GM12875 (cell line): ENCODE data around the gene SLC27A1.
A peak's percentile ranks its signal among the peaks of the same experiment; 100 is the strongest.

ENCODE experiments used
- H3K4me3 ChIP-seq: one replicate; pipeline ENCODE4 v1.5.1; 2011; ENCODE audit warnings: low read depth, low read length, control low read depth
- TF ChIP-seq, protein P1 (sequence below): IDR thresholded peaks from 2 replicates; pipeline ENCODE4 v1.5.1; 2011; ENCODE audit warnings: low read depth, mild to moderate bottlenecking, control low read depth, inconsistent platforms, low read length, moderate library complexity, borderline replicate concordance; ENCODE audit not compliant: insufficient read depth

Gene SLC27A1

DNA sequence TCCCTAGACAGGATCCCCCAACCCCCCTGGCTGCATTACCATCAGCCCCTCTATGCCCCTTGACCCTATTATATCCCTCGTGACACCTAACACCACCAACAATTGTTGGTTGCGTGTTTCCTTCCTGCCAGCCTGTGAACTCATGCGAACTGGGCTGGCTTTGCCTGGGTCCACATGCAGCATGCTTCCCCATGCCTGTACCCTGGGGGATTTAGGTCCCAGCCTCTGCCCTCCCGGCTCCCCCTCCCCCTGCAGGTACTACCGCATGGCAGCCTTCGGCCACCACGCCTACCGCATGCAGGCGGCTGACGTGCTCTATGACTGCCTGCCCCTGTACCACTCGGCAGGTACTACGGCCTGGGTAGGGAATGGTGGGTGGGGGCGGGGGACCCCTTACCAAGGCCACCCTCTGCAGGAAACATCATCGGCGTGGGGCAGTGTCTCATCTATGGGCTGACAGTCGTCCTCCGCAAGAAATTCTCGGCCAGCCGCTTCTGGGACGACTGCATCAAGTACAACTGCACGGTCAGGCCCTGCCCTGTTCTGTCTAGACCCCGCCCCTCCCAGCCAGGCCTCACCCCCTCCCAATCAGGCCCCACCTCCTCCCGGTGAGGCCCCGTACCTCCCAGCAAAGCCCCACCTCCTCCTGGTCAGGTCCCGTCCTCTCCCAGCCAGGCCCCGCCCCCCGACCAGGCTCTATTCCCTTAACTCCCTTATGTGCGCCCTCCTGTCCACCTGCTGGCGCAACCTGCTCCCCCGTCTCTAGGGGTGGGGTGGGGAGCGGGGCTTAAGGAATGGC lies 18.5 kb downstream of the SLC27A1 start:
- H3K4me3 ChIP-seq = no peak overlapping the region
- TF ChIP-seq, protein P1, sequence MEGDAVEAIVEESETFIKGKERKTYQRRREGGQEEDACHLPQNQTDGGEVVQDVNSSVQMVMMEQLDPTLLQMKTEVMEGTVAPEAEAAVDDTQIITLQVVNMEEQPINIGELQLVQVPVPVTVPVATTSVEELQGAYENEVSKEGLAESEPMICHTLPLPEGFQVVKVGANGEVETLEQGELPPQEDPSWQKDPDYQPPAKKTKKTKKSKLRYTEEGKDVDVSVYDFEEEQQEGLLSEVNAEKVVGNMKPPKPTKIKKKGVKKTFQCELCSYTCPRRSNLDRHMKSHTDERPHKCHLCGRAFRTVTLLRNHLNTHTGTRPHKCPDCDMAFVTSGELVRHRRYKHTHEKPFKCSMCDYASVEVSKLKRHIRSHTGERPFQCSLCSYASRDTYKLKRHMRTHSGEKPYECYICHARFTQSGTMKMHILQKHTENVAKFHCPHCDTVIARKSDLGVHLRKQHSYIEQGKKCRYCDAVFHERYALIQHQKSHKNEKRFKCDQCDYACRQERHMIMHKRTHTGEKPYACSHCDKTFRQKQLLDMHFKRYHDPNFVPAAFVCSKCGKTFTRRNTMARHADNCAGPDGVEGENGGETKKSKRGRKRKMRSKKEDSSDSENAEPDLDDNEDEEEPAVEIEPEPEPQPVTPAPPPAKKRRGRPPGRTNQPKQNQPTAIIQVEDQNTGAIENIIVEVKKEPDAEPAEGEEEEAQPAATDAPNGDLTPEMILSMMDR = no peak

DNA sequence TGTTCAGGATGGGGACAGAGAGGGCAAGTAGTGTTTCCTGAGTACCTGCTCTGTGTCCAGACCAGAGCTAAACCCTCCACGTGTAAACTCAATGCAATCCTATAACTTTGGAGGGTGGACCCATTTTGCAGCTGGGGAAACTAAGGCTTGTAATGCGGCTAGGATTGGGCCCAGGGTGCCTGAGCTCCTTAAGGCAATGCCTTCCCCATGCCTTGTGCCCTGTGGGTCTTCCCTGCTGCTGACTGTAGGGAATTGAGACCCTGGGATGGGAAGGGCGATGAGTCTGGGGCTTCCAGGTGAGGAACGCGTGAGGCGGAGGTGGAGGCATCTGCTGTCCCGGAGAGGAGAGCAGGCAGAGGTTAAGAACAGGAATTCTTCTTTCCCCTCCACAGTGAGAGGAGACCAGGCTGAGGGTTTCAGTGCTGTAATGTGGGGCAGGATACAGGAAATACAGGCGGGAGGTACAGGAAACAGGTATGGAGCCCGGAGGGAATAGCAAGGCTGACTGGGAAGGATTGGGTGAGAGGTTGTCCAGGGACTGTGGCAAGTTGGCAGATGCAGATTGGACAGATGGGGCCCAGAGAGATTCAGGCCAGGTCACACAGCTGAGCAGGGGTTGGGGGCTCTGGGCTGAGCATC lies 19.2 kb downstream of the SLC27A1 start:
- TF ChIP-seq, protein P1 = no peak
- no peak overlapping the region for H3K4me3 ChIP-seq

DNA sequence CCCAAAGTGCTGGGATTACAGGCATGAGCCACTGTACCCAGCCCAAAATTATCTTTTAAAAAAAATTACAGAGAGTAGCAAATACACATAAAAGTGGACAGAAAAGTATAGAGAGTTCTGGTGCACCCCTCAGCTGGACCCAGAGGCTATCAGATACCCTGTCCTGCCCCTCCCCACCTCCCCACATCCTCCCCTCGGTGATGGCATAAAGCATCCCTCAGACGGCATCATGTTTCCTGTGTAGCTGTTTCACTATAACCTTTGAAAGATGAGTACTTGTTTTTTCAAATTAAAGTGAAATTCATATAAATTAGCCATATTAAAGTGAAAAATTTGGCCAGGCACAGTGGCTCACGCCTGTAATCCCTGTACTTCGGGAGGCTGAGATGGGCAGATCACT lies 20.1 kb downstream of the SLC27A1 start:
- no peak overlapping the region for H3K4me3 ChIP-seq
- TF ChIP-seq, protein P1 = no peak

DNA sequence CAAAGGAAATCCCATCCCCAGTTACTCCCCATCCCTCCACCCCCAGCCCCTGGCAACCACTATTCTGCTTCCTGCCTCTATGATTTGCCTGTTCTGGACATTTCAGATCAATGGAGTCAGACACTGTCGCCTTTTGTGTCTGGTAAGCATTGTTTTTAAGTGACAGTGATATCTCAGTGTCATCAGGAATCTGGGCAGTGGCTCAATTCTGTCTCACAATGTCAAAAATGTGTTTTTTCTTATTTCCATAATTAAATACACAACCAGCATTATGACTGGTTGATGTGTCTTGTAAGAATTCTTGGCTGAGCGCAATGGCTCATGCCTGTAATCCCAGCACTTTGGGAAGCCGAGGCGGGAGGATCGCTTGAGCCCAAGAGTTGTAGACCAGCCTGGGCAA lies 21.0 kb downstream of the SLC27A1 start:
- TF ChIP-seq, protein P1 = no peak
- H3K4me3 ChIP-seq = no peak overlapping the region

DNA sequence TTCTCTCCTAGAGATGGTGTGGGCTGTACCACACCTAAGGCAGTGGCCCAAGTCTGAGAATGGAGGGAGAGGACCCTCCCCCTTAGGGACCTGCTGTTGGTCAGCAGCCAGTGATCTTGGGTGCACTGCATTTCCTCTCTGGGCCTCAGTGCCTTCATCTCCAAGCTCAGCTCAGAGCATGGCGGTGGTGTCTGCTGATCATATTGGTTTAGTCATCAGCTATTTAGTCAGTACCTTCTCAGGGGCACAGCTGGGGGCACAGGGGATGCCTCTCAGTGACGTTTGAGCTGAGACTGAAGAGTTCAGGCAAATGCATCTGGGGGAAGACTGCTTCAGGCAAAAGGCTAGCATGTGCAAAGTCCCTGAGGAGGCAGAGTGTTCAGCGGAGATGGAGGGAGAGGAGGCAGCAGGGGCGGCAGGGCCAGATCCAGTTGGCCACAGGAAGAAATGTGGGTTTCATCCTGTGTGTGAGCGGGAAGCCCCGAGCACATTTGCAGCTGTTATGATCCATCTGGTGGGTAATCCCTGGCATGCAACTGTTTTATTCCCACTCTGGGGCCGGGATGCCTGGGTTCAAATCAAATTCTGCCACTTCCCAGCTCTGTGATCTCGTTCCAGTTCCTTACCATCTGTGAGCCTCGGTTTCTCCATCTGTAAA lies 25.4 kb downstream of the SLC27A1 start:
- TF ChIP-seq, protein P1 = no peak
- H3K4me3 ChIP-seq = no peak overlapping the region

DNA sequence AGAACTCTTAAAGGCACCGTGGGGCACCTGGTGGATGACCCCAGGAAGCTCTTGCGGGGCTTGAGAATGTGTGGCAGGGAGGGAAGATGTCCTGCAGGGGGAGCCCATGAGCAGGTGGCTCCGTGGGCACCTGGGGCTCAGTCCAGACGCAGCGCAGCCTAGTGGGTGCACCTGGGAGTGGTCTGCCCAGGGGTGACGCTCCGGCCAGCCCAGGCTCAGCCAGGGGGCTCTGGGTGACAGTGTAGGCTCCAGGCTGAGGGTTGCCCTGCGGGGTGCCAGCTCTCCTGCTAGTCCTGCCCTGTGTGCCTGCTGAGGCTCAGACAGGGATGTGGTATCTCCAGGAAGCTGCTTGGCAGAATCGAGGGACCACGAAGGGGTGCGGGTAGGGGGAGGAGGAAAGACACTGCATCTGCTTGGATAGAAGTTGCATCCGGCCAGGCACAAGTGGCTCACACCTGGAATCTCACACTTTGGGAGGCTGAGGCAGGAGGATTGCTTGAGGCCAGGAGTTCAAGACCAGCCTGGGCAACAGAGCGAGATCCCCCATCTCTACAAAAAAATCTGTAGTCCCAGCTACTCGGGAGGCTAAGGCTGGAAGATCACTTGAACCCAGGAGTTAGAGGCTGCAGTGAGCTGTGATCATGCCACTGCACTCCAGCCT lies 26.1 kb downstream of the SLC27A1 start:
- TF ChIP-seq, protein P1 = peak; percentile 100

More for the DNA sequence above, 26.1 kb downstream of the SLC27A1 start:
- no peak overlapping the region for H3K4me3 ChIP-seq
